ENCODE measurements around the gene C3orf22. TPM values are rescaled to one million over a fixed set of nuclear protein-coding genes. Genes with fewer than 3 reads are reported as not detected.
A peak's percentile ranks its signal among the peaks of the same experiment; 100 is the strongest.

Gene C3orf22
- total RNA-seq, 1 experiment from 2014 or later = not detected

DNA sequence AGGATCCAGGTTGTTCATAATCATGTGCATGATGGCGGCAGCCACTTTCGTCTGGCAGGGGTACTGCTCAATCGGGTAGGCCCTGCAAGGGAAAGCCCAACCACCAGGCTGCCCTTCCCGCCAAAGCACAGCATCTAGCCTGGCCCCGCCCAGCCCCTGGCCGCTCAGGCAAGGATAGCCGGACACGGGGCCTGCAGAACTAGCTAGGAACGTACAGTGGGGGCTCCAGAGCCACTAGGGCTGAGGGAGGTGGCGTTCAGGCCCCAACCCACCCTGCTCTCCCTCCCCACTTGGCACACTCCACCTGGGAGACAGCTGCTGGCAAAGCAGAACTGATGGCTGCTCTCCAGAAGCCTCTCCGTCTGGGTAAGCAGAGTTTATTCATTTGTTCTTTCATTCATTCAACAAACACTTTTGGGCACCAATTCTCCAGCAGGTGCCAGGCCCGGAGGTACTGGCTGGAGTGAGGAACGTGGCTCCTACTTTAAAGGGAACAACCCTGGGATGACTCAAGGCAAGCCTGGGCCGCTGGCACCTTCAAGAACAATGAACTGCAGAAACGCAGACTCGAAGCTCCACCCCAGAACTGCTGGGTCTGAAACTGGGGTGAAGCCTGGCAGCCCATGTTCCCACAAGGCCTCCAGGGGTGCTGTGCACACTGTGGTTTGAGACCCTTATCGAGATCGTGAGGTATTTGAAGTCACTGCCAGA, 49.0 kb downstream of the C3orf22 start:
- intact Hi-C loops (cut with micrococcal nuclease; ENCODE audit: unreplicated experiment) = no loop called here
- H3K27ac Mint-ChIP-seq (ENCODE audit: unreplicated experiment) = no peak overlapping the region
- H3K4me1 Mint-ChIP-seq (ENCODE audit: low read depth, unreplicated experiment) = peaks cover 8% of the 10 kb centered on the region
- BruUV-seq (replicated peaks) = no TSS peak
- no peak overlapping the region for H3K4me3 Mint-ChIP-seq (ENCODE audit: low read depth, unreplicated experiment)
- CTCF ChIA-PET = interaction anchor here (1.8 kb wide), 1 partner anchor 9 kb away, joined by 4 read pairs; no protein-coding TSS in a partner anchor
- H3K9me3 Mint-ChIP-seq (ENCODE audit: low read depth, unreplicated experiment) = no peaks in the 10 kb centered on the region
- DNase-seq = no peak
- TF ChIP-seq, protein P1, sequence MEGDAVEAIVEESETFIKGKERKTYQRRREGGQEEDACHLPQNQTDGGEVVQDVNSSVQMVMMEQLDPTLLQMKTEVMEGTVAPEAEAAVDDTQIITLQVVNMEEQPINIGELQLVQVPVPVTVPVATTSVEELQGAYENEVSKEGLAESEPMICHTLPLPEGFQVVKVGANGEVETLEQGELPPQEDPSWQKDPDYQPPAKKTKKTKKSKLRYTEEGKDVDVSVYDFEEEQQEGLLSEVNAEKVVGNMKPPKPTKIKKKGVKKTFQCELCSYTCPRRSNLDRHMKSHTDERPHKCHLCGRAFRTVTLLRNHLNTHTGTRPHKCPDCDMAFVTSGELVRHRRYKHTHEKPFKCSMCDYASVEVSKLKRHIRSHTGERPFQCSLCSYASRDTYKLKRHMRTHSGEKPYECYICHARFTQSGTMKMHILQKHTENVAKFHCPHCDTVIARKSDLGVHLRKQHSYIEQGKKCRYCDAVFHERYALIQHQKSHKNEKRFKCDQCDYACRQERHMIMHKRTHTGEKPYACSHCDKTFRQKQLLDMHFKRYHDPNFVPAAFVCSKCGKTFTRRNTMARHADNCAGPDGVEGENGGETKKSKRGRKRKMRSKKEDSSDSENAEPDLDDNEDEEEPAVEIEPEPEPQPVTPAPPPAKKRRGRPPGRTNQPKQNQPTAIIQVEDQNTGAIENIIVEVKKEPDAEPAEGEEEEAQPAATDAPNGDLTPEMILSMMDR (IDR thresholded peaks at IDR 0.05; ENCODE audit: unreplicated experiment) = no peak
- no peaks in the 10 kb centered on the region for H3K36me3 Mint-ChIP-seq (ENCODE audit: insufficient read depth, unreplicated experiment)
- peaks cover 32% of the 10 kb centered on the region for H3K27me3 Mint-ChIP-seq (ENCODE audit: unreplicated experiment)

DNA sequence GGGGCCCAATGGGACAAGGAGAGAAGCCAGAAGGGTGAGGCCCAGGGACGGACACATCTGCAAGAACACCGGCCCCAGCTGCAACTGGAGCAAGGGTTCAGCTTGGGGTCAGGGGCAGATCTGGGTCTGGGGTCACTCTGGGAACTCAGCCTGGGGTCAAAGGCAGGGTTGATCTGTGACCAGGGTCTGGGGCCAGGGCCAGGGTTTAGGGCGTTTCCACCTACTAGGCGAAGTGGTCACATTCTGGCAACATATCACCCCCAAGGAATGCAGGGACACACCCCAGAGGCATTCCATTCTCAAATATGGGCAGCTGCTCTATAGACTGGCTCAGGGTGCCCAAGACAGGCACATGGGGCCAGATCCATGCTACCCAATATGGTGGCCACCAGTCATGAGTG, 50.2 kb downstream of the C3orf22 start:
- no peak overlapping the region for H3K4me3 Mint-ChIP-seq (ENCODE audit: low read depth, unreplicated experiment)
- intact Hi-C loops (cut with micrococcal nuclease; ENCODE audit: unreplicated experiment) = no loop called here
- TF ChIP-seq, protein P1 (IDR thresholded peaks at IDR 0.05; ENCODE audit: unreplicated experiment) = no peak
- no peaks in the 10 kb centered on the region for H3K9me3 Mint-ChIP-seq (ENCODE audit: low read depth, unreplicated experiment)
- H3K27me3 Mint-ChIP-seq (ENCODE audit: unreplicated experiment) = peaks cover 31% of the 10 kb centered on the region
- no TSS peak for BruUV-seq (replicated peaks)
- CTCF ChIA-PET = interaction anchor here (1.8 kb wide), 1 partner anchor 10 kb away, joined by 4 read pairs; no protein-coding TSS in a partner anchor
- H3K36me3 Mint-ChIP-seq (ENCODE audit: insufficient read depth, unreplicated experiment) = no peaks in the 10 kb centered on the region
- peaks cover 8% of the 10 kb centered on the region for H3K4me1 Mint-ChIP-seq (ENCODE audit: low read depth, unreplicated experiment)
- DNase-seq = peak; percentile 65
- no peak overlapping the region for H3K27ac Mint-ChIP-seq (ENCODE audit: unreplicated experiment)

DNA sequence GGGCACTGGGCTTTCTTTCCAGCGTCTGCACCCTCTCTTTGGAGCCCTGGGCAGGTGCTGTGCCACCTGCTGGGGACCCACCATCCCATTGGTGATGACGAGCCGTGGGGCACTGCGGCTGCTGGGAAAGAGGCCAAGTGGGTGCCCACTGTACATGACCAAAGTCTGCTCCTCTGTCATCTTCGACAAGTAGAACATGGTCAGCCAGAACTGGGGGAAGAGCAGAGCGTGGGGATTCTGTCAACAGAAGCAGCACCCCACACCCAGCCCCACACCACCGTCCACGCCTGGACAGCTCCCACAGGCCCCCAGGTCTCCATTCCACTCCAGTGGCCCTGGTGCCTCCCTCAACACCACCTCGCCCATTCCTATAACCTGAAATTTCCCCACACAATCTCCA, 50.8 kb downstream of the C3orf22 start:
- intact Hi-C loops (cut with micrococcal nuclease; ENCODE audit: unreplicated experiment) = no loop called here
- Mint-ChIP-seq H3K4me3 (ENCODE audit: low read depth, unreplicated experiment) (no peak overlapping the region), H3K36me3 (ENCODE audit: insufficient read depth, unreplicated experiment) (no peaks in the 10 kb centered on the region), H3K27ac (ENCODE audit: unreplicated experiment) (no peak overlapping the region), H3K9me3 (ENCODE audit: low read depth, unreplicated experiment) (no peaks in the 10 kb centered on the region), H3K27me3 (ENCODE audit: unreplicated experiment) (peaks cover 27% of the 10 kb centered on the region), H3K4me1 (ENCODE audit: low read depth, unreplicated experiment) (peaks cover 8% of the 10 kb centered on the region)
- BruUV-seq (replicated peaks) = no TSS peak
- no peak for DNase-seq
- TF ChIP-seq, protein P1 (IDR thresholded peaks at IDR 0.05; ENCODE audit: unreplicated experiment) = no peak
- CTCF ChIA-PET = no interaction called here

DNA sequence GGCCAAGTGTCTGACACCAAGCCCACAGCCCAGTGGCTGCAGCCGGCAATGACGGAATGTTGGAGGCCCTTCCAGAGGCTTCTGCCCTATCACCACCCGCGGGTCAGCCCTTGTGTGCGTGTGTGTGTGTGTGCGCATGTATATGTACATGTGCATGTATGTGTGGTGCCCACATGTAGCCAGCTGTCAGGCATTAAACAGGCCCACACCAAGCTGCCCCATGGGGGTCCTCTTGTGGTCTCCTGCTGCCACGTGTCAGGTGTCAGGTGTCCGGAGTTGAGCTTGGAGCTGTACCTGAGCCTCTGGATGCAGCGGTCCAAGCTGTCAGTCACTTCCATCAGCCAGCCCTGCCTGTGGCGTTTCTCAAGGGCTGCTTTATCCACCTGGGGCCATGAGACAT, 55.0 kb downstream of the C3orf22 start:
- TF ChIP-seq, protein P1 (IDR thresholded peaks at IDR 0.05; ENCODE audit: unreplicated experiment) = no peak
- intact Hi-C loops (cut with micrococcal nuclease; ENCODE audit: unreplicated experiment) = no loop called here
- no peak for DNase-seq
- peaks cover 8% of the 10 kb centered on the region for H3K4me1 Mint-ChIP-seq (ENCODE audit: low read depth, unreplicated experiment)
- CTCF ChIA-PET = interaction anchor here (0.6 kb wide), 1 partner anchor 936 kb away, joined by 3 read pairs; no protein-coding TSS in a partner anchor
- BruUV-seq (replicated peaks) = no TSS peak
- no peaks in the 10 kb centered on the region for H3K36me3 Mint-ChIP-seq (ENCODE audit: insufficient read depth, unreplicated experiment)
- no peak overlapping the region for H3K27ac Mint-ChIP-seq (ENCODE audit: unreplicated experiment)
- H3K27me3 Mint-ChIP-seq (ENCODE audit: unreplicated experiment) = peaks cover 27% of the 10 kb centered on the region
- H3K4me3 Mint-ChIP-seq (ENCODE audit: low read depth, unreplicated experiment) = no peak overlapping the region
- H3K9me3 Mint-ChIP-seq (ENCODE audit: low read depth, unreplicated experiment) = no peaks in the 10 kb centered on the region

All from Calu3 (cell line).